Smooth muscle cell (in vitro differentiated cells): ENCODE measurements around the gene RIMKLB. TPM values are rescaled to one million over a fixed set of nuclear protein-coding genes. Genes with fewer than 3 reads are reported as not detected.
"Not testable (repeated sequence)": the region's sequence is repeated elsewhere in the genome, so short reads cannot be mapped to it uniquely, and the experiment has no call there.

Experiments
- DNase-seq: peaks from one replicate; lab custom pipeline; 2025; ENCODE audit not compliant: unreplicated experiment; lab: John Stamatoyannopoulos, UW
- H2AFZ ChIP-seq: fragments of 200-600 bp; sonication (generic); 2 replicates; pipeline ENCODE4 v1.6.0; 2016; ENCODE audit warnings: antibody characterized with exemption, low read depth, mild to moderate bottlenecking
- H3F3A ChIP-seq: fragments of 200-600 bp; sonication (generic); 2 replicates; pipeline ENCODE4 v1.6.0; 2017; ENCODE audit warnings: antibody characterized with exemption, low read depth
- H3K27ac ChIP-seq: fragments of 200-600 bp; sonication (generic); 2 replicates; pipeline ENCODE4 v1.5.1; 2016; ENCODE audit warnings: low read depth, mild to moderate bottlenecking
- H3K27me3 ChIP-seq: fragments of 200-600 bp; sonication (generic); 2 replicates; pipeline ENCODE4 v1.6.1; 2016; ENCODE audit warnings: low read depth, mild to moderate bottlenecking
- H3K36me3 ChIP-seq: fragments of 200-600 bp; sonication (generic); 2 replicates; pipeline ENCODE4 v1.5.1; 2016; ENCODE audit warnings: low read depth
- H3K4me1 ChIP-seq: fragments of 200-600 bp; sonication (generic); 2 replicates; pipeline ENCODE4 v1.5.1; 2016; ENCODE audit warnings: low read depth
- H3K4me2 ChIP-seq: fragments of 200-600 bp; sonication (generic); 2 replicates; pipeline ENCODE4 v1.6.0; 2016; ENCODE audit warnings: mild to moderate bottlenecking
- H3K4me3 ChIP-seq: fragments of 200-600 bp; sonication (generic); 2 replicates; pipeline ENCODE4 v1.5.1; 2016; ENCODE audit warnings: mild to moderate bottlenecking
- H3K79me2 ChIP-seq: fragments of 200-600 bp; sonication (generic); 2 replicates; pipeline ENCODE4 v1.6.0; 2016; ENCODE audit warnings: low read depth, mild to moderate bottlenecking
- H3K9ac ChIP-seq: fragments of 200-600 bp; sonication (generic); 2 replicates; pipeline ENCODE4 v1.6.0; 2016; ENCODE audit warnings: low read depth
- H3K9me3 ChIP-seq: fragments of 200-600 bp; sonication (generic); replicated peaks from 2 replicates; pipeline ENCODE4 v1.5.1; 2016; ENCODE audit warnings: low read depth
- H4K20me1 ChIP-seq: fragments of 200-600 bp; sonication (generic); 2 replicates; pipeline ENCODE4 v1.6.0; 2016; ENCODE audit warnings: low read depth
- WGBS: methylation state at CpG from one replicate; pipeline ENCODE4 v1.1.7; 2016; ENCODE audit warnings: low lambda C conversion rate; 5-methylcytosine and 5-hydroxymethylcytosine counted together
- polyA plus RNA-seq: library from polyadenylated mRNA; unstranded; fragments of >200 nt; fragmentation: Nextera tagmentation; extraction: Ambion mirVana; gene quantifications from 2 replicates; pipeline ENCODE4 v1.2.1, GENCODE V29; 2016
- total RNA-seq: library from RNA; depleted of rRNA; stranded (reverse); fragments of >200 nt; gene quantifications from 2 replicates; pipeline ENCODE4 v1.2.3, GENCODE V29; 2014
- TF ChIP-seq, protein P1 (sequence below): fragments of 200-600 bp; sonication (generic); IDR thresholded peaks from 2 replicates; pipeline ENCODE4 v1.5.1; 2017; ENCODE audit warnings: borderline replicate concordance, mild to moderate bottlenecking, antibody characterized with exemption; ENCODE audit not compliant: insufficient read depth, poor library complexity, severe bottlenecking

Gene RIMKLB
- total and polyA plus RNA-seq, 2 experiments from 2014 or later, result 11.9 to 32.1 TPM

- WGBS, result 97% methylated on average over 6 of the region's 6 CpGs
- not testable (repeated sequence) for H3F3A ChIP-seq
These were observed 64.9 kb downstream of the RIMKLB start for GRCh38 chr12:8762701-8763100.

GRCh38 chr12:8766121-8766520 is 68.3 kb downstream of the RIMKLB start:
- H3K9me3 ChIP-seq, H3K27me3 ChIP-seq, H3F3A ChIP-seq, H2AFZ ChIP-seq, H3K4me2 ChIP-seq, H3K4me3 ChIP-seq, H3K4me1 ChIP-seq, H3K9ac ChIP-seq, DNase-seq, H3K27ac ChIP-seq, H3K36me3 ChIP-seq: not testable (repeated sequence)
- peaks cover 14% of the 10 kb centered on the region for H3K79me2 ChIP-seq
- H4K20me1 ChIP-seq, result peaks cover 54% of the 10 kb centered on the region
- 96% methylated on average over 8 of the region's 8 CpGs for WGBS

More at GRCh38 chr12:8762701-8763100, 64.9 kb downstream of the RIMKLB start:
- not testable (repeated sequence) for H3K27ac ChIP-seq, H3K9ac ChIP-seq, H3K4me3 ChIP-seq, H2AFZ ChIP-seq, H3K9me3 ChIP-seq, DNase-seq, H3K27me3 ChIP-seq, H3K36me3 ChIP-seq, H3K4me1 ChIP-seq, H3K4me2 ChIP-seq
- peaks cover 11% of the 10 kb centered on the region for H3K79me2 ChIP-seq
- H4K20me1 ChIP-seq, result peaks cover 47% of the 10 kb centered on the region

- peaks cover 5% of the 10 kb centered on the region for H3K4me1 ChIP-seq
- H3K4me3 ChIP-seq, result no peak overlapping the region
- H3F3A ChIP-seq, result no peaks in the 10 kb centered on the region
- peaks cover 8% of the 10 kb centered on the region for H3K79me2 ChIP-seq
- H3K27me3 ChIP-seq, result no peaks in the 10 kb centered on the region
- H3K27ac ChIP-seq, result no peak overlapping the region
- TF ChIP-seq, protein P1, sequence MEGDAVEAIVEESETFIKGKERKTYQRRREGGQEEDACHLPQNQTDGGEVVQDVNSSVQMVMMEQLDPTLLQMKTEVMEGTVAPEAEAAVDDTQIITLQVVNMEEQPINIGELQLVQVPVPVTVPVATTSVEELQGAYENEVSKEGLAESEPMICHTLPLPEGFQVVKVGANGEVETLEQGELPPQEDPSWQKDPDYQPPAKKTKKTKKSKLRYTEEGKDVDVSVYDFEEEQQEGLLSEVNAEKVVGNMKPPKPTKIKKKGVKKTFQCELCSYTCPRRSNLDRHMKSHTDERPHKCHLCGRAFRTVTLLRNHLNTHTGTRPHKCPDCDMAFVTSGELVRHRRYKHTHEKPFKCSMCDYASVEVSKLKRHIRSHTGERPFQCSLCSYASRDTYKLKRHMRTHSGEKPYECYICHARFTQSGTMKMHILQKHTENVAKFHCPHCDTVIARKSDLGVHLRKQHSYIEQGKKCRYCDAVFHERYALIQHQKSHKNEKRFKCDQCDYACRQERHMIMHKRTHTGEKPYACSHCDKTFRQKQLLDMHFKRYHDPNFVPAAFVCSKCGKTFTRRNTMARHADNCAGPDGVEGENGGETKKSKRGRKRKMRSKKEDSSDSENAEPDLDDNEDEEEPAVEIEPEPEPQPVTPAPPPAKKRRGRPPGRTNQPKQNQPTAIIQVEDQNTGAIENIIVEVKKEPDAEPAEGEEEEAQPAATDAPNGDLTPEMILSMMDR, result no peak
- no peak overlapping the region for H3K9ac ChIP-seq
- DNase-seq, result no peak
- peaks cover 44% of the 10 kb centered on the region for H4K20me1 ChIP-seq
- no peaks in the 10 kb centered on the region for H3K9me3 ChIP-seq
- WGBS, result 95% methylated on average over 2 of the region's 2 CpGs
- peaks cover 5% of the 10 kb centered on the region for H3K36me3 ChIP-seq
- no peak overlapping the region for H3K4me2 ChIP-seq
- no peak overlapping the region for H2AFZ ChIP-seq
These were observed 72.7 kb downstream of the RIMKLB start for GRCh38 chr12:8770499-8770898.

DNA sequence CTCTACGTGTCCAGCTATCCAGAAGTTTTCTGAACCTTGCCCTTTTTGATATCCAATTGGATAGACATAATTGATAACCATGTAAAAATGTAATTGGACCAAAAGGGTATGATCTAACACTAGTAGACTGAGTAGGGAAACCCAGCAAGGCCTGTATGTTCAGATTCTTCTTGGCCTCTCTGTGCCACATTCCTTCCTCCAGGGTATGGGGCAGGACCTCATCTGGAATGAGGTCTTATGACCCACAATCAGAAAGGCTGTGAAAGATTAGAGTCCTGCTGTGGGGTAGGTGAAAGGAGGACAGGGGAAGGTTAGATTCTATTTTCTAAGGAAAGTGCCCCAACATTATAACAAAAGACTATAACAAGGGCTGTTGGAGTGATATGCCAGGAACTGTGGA is 73.3 kb downstream of the RIMKLB start:
- no peak overlapping the region for H2AFZ ChIP-seq
- no peak overlapping the region for H3K9ac ChIP-seq
- H3K4me2 ChIP-seq, result no peak overlapping the region
- TF ChIP-seq, protein P1, result no peak
- H3K27ac ChIP-seq, result no peak overlapping the region
- WGBS, result 86% methylated on average over 1 of the region's 1 CpG
- peaks cover 5% of the 10 kb centered on the region for H3K4me1 ChIP-seq
- no peak for DNase-seq
- H3F3A ChIP-seq, result no peaks in the 10 kb centered on the region
- no peaks in the 10 kb centered on the region for H3K27me3 ChIP-seq
- peaks cover 40% of the 10 kb centered on the region for H4K20me1 ChIP-seq
- H3K4me3 ChIP-seq, result no peak overlapping the region
- peaks cover 5% of the 10 kb centered on the region for H3K36me3 ChIP-seq
- H3K79me2 ChIP-seq, result peaks cover 8% of the 10 kb centered on the region
- no peaks in the 10 kb centered on the region for H3K9me3 ChIP-seq

DNA sequence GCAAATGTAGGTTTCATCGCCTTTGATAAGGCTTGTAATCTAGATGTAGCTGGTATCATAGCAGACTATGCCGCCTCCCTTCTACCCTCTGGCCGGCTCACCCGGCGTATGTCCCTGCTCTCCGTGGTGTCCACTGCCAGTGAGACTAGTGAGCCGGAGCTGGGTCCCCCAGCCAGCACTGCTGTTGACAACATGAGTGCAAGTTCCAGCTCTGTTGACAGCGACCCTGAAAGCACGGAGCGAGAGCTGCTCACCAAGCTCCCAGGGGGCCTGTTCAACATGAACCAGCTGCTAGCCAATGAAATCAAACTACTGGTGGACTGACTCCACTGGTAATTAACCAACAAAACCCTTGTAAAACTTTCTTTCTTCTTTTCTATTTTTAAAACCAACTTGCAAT is 75.7 kb downstream of the RIMKLB start:
- no peaks in the 10 kb centered on the region for H3K9me3 ChIP-seq
- no peak for DNase-seq
- H3K4me1 ChIP-seq, result peaks cover 10% of the 10 kb centered on the region
- peaks cover 5% of the 10 kb centered on the region for H3K36me3 ChIP-seq
- H3F3A ChIP-seq, result no peaks in the 10 kb centered on the region
- no peak overlapping the region for H3K9ac ChIP-seq
- H3K27ac ChIP-seq, result no peak overlapping the region
- H3K27me3 ChIP-seq, result no peaks in the 10 kb centered on the region
- 77% methylated on average over 10 of the region's 10 CpGs for WGBS
- TF ChIP-seq, protein P1, result no peak
- peaks cover 8% of the 10 kb centered on the region for H3K79me2 ChIP-seq
- no peak overlapping the region for H2AFZ ChIP-seq
- peaks cover 35% of the 10 kb centered on the region for H4K20me1 ChIP-seq
- no peak overlapping the region for H3K4me3 ChIP-seq
- H3K4me2 ChIP-seq, result no peak overlapping the region
